Measurements from ENCODE around the gene TOR4A.
A peak's percentile ranks its signal among the peaks of the same experiment; 100 is the strongest.

TOR4A gene

DNA sequence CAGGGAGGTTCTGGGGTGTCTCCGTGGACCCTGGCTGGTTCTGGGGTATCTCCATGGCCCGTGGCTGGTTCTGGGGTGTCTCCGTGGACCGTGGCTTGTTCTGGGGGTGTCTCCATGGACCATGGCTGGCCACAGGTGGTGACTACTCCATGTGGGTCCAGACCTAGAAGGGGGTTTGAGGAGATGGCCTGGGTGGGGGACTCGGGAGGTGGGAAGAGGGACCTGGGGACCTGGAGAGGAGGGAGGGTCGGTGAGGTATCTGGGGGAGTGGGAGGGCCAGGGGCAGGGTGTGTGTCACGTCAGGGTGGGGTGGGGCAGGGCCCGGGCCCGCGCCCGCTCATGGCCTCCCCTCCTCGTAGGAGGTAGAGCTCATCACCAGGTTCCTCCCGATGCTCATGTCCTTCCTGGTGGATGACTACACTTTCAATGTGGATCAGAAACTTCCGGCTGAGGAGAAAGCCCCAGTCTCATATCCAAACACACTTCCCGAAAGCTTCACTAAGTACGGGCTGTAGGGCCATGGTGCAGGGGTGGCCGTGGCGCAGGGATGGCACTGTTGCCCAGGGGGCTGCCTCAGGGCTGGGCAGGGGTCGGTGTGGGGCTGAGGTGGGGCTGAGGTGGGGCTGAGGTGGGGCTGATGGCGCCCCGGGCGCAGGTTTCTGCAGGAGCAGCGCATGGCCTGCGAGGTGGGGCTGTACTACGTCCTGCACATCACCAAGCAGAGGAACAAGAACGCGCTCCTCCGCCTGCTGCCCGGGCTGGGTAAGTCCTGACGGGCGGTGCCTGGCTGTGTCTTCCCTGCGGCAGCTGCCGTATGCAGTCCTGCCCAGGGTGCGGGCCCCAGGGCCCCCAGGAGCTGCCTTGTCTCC is 10.7 kb upstream of the TOR4A start:
- TF ChIP-seq CTCF (conservative IDR thresholded peaks at IDR 0.05), result no peak
- H3K27ac ChIP-seq, result peak overlapping the region; percentile 99

DNA sequence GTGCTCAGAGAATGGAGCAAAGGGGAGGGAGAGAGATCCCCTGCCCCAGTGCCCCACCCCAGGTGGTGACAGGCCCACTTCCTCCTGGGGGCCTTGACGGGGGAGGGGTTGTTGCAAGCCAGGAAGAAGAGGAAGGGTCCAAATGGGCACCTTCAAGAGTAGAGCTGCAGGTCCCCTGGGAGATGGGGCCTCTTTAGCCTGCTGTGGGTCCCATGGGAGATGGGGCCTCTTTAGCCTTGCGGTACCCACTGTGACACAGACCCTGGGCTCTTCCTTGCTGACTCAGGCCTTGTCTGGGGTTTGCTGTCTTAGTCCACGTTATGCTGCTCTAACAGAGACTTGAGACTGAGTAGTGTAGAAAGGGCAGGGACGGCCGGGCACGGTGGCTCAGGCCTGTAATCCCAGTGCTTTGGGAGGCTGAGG is 9.6 kb upstream of the TOR4A start:
- H3K27ac ChIP-seq, result peak overlapping the region; percentile 99
- TF ChIP-seq CTCF (conservative IDR thresholded peaks at IDR 0.05), result no peak

GRCh38 chr9:137268538-137269201 is 8.9 kb upstream of the TOR4A start:
- H3K27ac ChIP-seq, result peak overlapping the region; percentile 99
- TF ChIP-seq CTCF (conservative IDR thresholded peaks at IDR 0.05), result no peak

DNA sequence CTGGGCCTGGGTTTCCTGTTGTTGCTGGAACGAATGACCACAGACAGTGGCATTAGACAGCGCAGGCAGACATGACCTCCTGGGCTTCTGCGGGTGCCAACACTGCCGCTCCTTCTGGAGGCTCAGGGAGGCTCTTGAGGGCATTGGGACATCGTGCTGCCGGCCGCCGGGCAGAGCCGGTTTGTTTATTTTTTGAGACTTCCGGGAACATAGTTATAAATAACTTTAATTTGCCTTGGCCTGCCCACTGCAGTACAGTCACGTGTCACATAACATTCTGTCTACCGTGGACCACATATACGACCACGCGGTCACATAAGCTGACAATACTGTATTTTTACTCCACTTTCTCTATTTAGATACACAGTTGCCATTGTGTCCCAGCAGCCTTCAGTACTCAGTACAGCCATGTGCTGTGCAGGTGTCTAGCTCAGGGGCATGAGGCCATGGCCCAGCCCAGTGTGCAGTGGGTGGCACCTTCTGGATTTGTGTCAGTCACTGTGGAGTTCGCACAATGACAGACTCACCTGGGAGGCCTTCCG is 8.2 kb upstream of the TOR4A start:
- H3K27ac ChIP-seq, result peak overlapping the region; percentile 99

GRCh38 chr9:137270929-137271695 is 6.4 kb upstream of the TOR4A start:
- no peak for TF ChIP-seq CTCF (conservative IDR thresholded peaks at IDR 0.05)
- peak overlapping the region; percentile 99 for H3K27ac ChIP-seq

More for the DNA sequence above, 8.2 kb upstream of the TOR4A start:
- no peak for TF ChIP-seq CTCF (conservative IDR thresholded peaks at IDR 0.05)

DNA sequence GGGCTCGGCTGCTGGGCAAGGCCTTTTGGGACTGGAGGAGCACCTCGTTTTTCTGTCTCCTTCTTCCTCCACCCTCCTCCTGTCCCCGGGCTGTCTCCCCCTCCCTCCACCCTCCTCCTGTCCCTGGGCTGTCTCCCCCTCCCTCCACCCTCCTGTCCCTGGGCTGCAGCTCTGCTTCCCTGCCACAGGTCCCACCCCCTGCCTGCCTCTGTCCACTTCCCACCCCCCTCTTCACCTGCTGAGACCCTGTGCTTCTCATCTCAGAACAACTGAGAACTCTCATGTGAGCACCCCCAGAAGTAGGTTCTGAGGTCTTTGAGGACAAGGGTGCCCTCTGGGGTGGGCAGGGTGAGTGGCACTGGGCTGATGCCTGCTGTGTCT is 5.8 kb upstream of the TOR4A start:
- no peak for TF ChIP-seq CTCF (conservative IDR thresholded peaks at IDR 0.05)

More for the DNA sequence above, 5.8 kb upstream of the TOR4A start:
- H3K27ac ChIP-seq, result peak overlapping the region; percentile 99
